Transverse colon (tissue), 3 donors: ENCODE results near the gene CCDC68.

Source experiments
- CTCF ChIP-seq, 5 experiments: fragments of 200-600 bp in 3 of 5; fragments of 450-650 bp in 2 of 5; sonication (generic) in 3 of 5; IDR thresholded peaks; 1 replicate in 2 of 5; 2 replicates in 3 of 5; pipeline ENCODE4 v1.5.1; 2016 to 2017; ENCODE audit warnings: antibody characterized with exemption in 5 of 5, inconsistent platforms in 3 of 5, mild to moderate bottlenecking in 2 of 5, moderate library complexity in 1 of 5
- EP300 ChIP-seq: sonication (generic); formaldehyde crosslinking; IDR thresholded peaks from one replicate; pipeline ENCODE4 v1.6.1; 2017; ENCODE audit warnings: antibody characterized with exemption, low read depth
- POLR2A ChIP-seq: fragments of 450-650 bp; IDR thresholded peaks from one replicate; pipeline ENCODE4 v1.6.1; 2016; ENCODE audit warnings: antibody characterized with exemption, mild to moderate bottlenecking, moderate library complexity

GRCh38 chr18:54860941-54861340, 98.3 kb downstream of the CCDC68 start:
- TF ChIP-seq CTCF (IDR thresholded peaks at IDR 0.05) (no peak), POLR2A (no peak), EP300 (no peak)
